ENCODE results near the gene NCR3LG1. TPM values are rescaled to one million over a fixed set of nuclear protein-coding genes. Genes with fewer than 3 reads are reported as not detected.

Gene NCR3LG1
- polyA plus RNA-seq, 1 donor (not counting 4 experiments of a cell fraction or from before 2014, with no cell fraction given): 3.9 TPM

DNA sequence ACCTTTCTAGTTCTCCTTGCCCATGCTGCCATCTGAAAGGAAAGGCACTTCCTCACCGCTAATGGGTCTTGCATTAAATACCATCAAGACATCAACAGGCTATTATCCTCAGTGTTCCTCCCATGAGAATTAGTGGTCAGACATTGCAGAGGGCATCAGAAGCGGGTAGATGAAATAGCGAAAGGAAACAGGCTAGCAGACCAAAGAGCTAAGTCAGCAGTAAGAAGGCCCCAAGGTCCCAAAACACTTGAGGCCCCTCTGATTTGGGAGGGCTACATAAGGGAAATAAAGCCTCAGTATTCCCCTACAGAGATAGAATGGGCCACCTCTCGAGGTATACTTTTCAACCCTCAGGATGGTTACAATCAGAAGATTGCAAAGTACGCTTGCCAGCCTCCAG, 23.9 kb downstream of the NCR3LG1 start:
- dilution Hi-C loops (cut with MboI; ENCODE audit: extremely low pct_ligation_motif_present, low sequenced_read_pairs): no loop called here
- FAIRE-seq (no peak), DNase-seq (ENCODE audit: low read depth, low spot score) (no peak)
- Histone ChIP-seq H3K4me3 (ENCODE audit: control insufficient read depth in 2 of 3, extremely low read depth in 1 of 3, insufficient read depth in 2 of 3, low read depth in 1 of 3, low read length in 3 of 3) (no peak overlapping the region), H3K9me3 (ENCODE audit: control insufficient read depth, low read depth, low read length) (peaks cover 24% of the 10 kb centered on the region), H3K4me1 (ENCODE audit: control insufficient read depth, extremely low read depth, insufficient read depth, low read length) (peaks cover 12% of the 10 kb centered on the region), H3K36me3 (ENCODE audit: control insufficient read depth in 2 of 2, extremely low read depth in 1 of 2, insufficient read depth in 2 of 2, low read length in 2 of 2) (peaks cover 11 to 12% of the 10 kb centered on the region in 2 experiments), H3K9me1 (ENCODE audit: control insufficient read depth, extremely low read depth, insufficient read depth, low read length) (no peaks in the 10 kb centered on the region), H3K4me2 (ENCODE audit: control insufficient read depth, extremely low read depth, insufficient read depth, low read depth, low read length) (no peak overlapping the region), H3K27me3 (ENCODE audit: control insufficient read depth, extremely low read depth, insufficient read depth, low read length) (no peaks in the 10 kb centered on the region), H4K20me1 (ENCODE audit: control insufficient read depth, extremely low read depth, insufficient read depth, low read length) (no peaks in the 10 kb centered on the region), H3K79me2 (ENCODE audit: control insufficient read depth, insufficient read depth, low read length) (no peaks in the 10 kb centered on the region), H3K9ac (ENCODE audit: control insufficient read depth, extremely low read depth, insufficient read depth, low read length) (no peak overlapping the region), H2AFZ (ENCODE audit: control insufficient read depth, low read length) (no peak overlapping the region), H3K27ac (ENCODE audit: control insufficient read depth, insufficient read depth, low read length) (no peak overlapping the region)
- TF ChIP-seq EZH2 (IDR thresholded peaks at IDR 0.05; ENCODE audit: low read length): no peak
- TF ChIP-seq, protein P1, sequence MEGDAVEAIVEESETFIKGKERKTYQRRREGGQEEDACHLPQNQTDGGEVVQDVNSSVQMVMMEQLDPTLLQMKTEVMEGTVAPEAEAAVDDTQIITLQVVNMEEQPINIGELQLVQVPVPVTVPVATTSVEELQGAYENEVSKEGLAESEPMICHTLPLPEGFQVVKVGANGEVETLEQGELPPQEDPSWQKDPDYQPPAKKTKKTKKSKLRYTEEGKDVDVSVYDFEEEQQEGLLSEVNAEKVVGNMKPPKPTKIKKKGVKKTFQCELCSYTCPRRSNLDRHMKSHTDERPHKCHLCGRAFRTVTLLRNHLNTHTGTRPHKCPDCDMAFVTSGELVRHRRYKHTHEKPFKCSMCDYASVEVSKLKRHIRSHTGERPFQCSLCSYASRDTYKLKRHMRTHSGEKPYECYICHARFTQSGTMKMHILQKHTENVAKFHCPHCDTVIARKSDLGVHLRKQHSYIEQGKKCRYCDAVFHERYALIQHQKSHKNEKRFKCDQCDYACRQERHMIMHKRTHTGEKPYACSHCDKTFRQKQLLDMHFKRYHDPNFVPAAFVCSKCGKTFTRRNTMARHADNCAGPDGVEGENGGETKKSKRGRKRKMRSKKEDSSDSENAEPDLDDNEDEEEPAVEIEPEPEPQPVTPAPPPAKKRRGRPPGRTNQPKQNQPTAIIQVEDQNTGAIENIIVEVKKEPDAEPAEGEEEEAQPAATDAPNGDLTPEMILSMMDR (optimal IDR thresholded peaks at IDR 0.05 in 1 of 3, IDR thresholded peaks at IDR 0.05 in 1 of 3, conservative IDR thresholded peaks at IDR 0.05 in 1 of 3; ENCODE audit: extremely low read depth in 1 of 3, insufficient read depth in 2 of 3, low read length in 3 of 3): no peak

DNA sequence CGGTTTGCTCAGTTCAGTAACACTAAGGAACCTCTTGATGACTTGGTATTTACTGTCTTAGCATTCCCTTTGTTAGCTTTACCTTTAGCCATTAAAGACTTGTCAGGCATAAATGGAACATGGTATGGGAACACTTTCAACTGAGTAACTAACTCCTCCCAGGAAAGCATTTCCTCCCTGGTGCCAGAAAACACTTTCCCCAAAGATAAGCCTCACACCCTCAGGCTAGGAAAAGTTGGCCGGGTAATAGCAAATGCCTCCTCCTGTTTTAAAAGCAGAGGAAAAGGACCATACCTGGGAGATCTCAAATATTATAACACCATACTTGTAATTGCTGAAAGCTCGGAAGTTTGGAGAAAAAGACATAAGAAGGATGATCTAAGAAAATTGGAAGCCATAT, 24.9 kb downstream of the NCR3LG1 start:
- H3K36me3 ChIP-seq (ENCODE audit: control insufficient read depth in 2 of 2, extremely low read depth in 1 of 2, insufficient read depth in 2 of 2, low read length in 2 of 2): peaks cover 11 to 12% of the 10 kb centered on the region in 2 experiments
- no peak overlapping the region for H2AFZ ChIP-seq (ENCODE audit: control insufficient read depth, low read length)
- H3K4me1 ChIP-seq (ENCODE audit: control insufficient read depth, extremely low read depth, insufficient read depth, low read length): peaks cover 12% of the 10 kb centered on the region
- no peak for TF ChIP-seq EZH2 (IDR thresholded peaks at IDR 0.05; ENCODE audit: low read length)
- TF ChIP-seq, protein P1 (optimal IDR thresholded peaks at IDR 0.05 in 1 of 3, IDR thresholded peaks at IDR 0.05 in 1 of 3, conservative IDR thresholded peaks at IDR 0.05 in 1 of 3; ENCODE audit: extremely low read depth in 1 of 3, insufficient read depth in 2 of 3, low read length in 3 of 3): no peak
- no peaks in the 10 kb centered on the region for H3K79me2 ChIP-seq (ENCODE audit: control insufficient read depth, insufficient read depth, low read length)
- FAIRE-seq (no peak), DNase-seq (ENCODE audit: low read depth, low spot score) (no peak)
- dilution Hi-C loops (cut with MboI; ENCODE audit: extremely low pct_ligation_motif_present, low sequenced_read_pairs): no loop called here
- no peaks in the 10 kb centered on the region for H3K27me3 ChIP-seq (ENCODE audit: control insufficient read depth, extremely low read depth, insufficient read depth, low read length)
- H3K4me2 ChIP-seq (ENCODE audit: control insufficient read depth, extremely low read depth, insufficient read depth, low read depth, low read length): no peak overlapping the region
- no peaks in the 10 kb centered on the region for H3K9me1 ChIP-seq (ENCODE audit: control insufficient read depth, extremely low read depth, insufficient read depth, low read length)
- H3K9me3 ChIP-seq (ENCODE audit: control insufficient read depth, low read depth, low read length): peaks cover 22% of the 10 kb centered on the region
- H4K20me1 ChIP-seq (ENCODE audit: control insufficient read depth, extremely low read depth, insufficient read depth, low read length): no peaks in the 10 kb centered on the region
- H3K27ac ChIP-seq (ENCODE audit: control insufficient read depth, insufficient read depth, low read length): no peak overlapping the region
- H3K9ac ChIP-seq (ENCODE audit: control insufficient read depth, extremely low read depth, insufficient read depth, low read length): no peak overlapping the region
- no peak overlapping the region for H3K4me3 ChIP-seq (ENCODE audit: control insufficient read depth in 2 of 3, extremely low read depth in 1 of 3, insufficient read depth in 2 of 3, low read depth in 1 of 3, low read length in 3 of 3)

Measured in keratinocyte (primary cell).